HepG2 (cell line): ENCODE measurements around the gene NTRK2. TPM values are rescaled to one million over a fixed set of nuclear protein-coding genes. Genes with fewer than 3 reads are reported as not detected.

Experiments
- ATAC-seq: fragments of 200-7000 bp; cut with Tn5 transposase; 3 replicates; pipeline ENCODE4 v1.9.1; 2020; ENCODE audit warnings: mild to moderate bottlenecking, moderate library complexity
- BruUV-seq: library from RNA; stranded (reverse); fragments of 400-500 nt; replicated peaks from 2 replicates; lab custom pipeline; 2021; lab: Mats Ljungman, UMichigan
- CTCF ChIA-PET: fragments of 300-600 bp; formaldehyde crosslinking; extraction: SDS; loops from one replicate; lab custom pipeline; 2021; ENCODE audit warnings: low total read pairs, inconsistent platforms, low intra/inter-chr PET ratio; lab: Yijun Ruan, JAX
- POLR2A ChIA-PET: fragments of 350-600 bp; sonication (Branson Sonifier 250); formaldehyde crosslinking; loops from one replicate; lab custom pipeline; 2020; ENCODE audit warnings: antibody characterized with exemption, inconsistent platforms; lab: Yijun Ruan, JAX
- DNase-seq: peaks from one replicate; pipeline ENCODE4 v3.0.0-alpha.2; 2015; ENCODE audit warnings: low spot score
- FAIRE-seq: peaks from 3 replicates; lab custom pipeline; 2011; peaks lifted over from hg19 to GRCh38; lab: Jason Lieb, UNC
- H2AFZ ChIP-seq: one replicate; pipeline ENCODE4 v1.6.1; 2011; ENCODE audit warnings: low read length, inconsistent platforms
- H3K27ac ChIP-seq: fragments of 300-600 bp; 3 replicates; pipeline ENCODE4 v1.8.0; 2011; ENCODE audit warnings: mixed run types, mild to moderate bottlenecking, mixed read lengths, low read length, inconsistent platforms; ENCODE audit not compliant: insufficient read depth; ENCODE audit errors: extremely low read length
- H3K27me3 ChIP-seq, 2 experiments: fragments of 200-600 bp in 1 of 2; 2 replicates in 1 of 2; 3 replicates in 1 of 2; pipeline versions ENCODE4 v1.6.0 to v1.8.0; 2011; ENCODE audit warnings: low read length in 2 of 2, mild to moderate bottlenecking in 2 of 2, moderate library complexity in 2 of 2, inconsistent platforms in 1 of 2; ENCODE audit not compliant: insufficient read depth in 2 of 2, control insufficient read depth in 1 of 2
- H3K36me3 ChIP-seq, 2 experiments: fragments of 200-600 bp in 1 of 2; replicated peaks in 1 of 2; 2 replicates in 1 of 2; 3 replicates in 1 of 2; pipeline versions ENCODE4 v1.5.1 to v1.8.0; 2011; ENCODE audit warnings: low read length in 2 of 2, inconsistent platforms in 1 of 2; ENCODE audit not compliant: insufficient read depth in 2 of 2, control insufficient read depth in 1 of 2
- H3K4me1 ChIP-seq: 2 replicates; pipeline ENCODE4 v1.5.1; 2012; ENCODE audit warnings: low read length, inconsistent platforms; ENCODE audit not compliant: insufficient read depth
- H3K4me2 ChIP-seq: 2 replicates; pipeline ENCODE4 v1.6.0; 2011; ENCODE audit warnings: low read depth, low read length, inconsistent platforms
- H3K4me3 ChIP-seq, 3 experiments: fragments of 200-600 bp in 1 of 3; sonication (generic), shearing (Covaris generic) in 1 of 3; replicated peaks in 1 of 3; 2 replicates each; pipeline ENCODE4 v1.5.1; 2011 to 2016; ENCODE audit warnings: low read length in 3 of 3, inconsistent platforms in 2 of 3, low read depth in 2 of 3, mild to moderate bottlenecking in 2 of 3, control low read depth in 1 of 3, mixed read lengths in 1 of 3; ENCODE audit not compliant: insufficient read depth in 1 of 3
- H3K79me2 ChIP-seq: one replicate; pipeline ENCODE4 v1.6.1; 2011; ENCODE audit warnings: low read length, inconsistent platforms; ENCODE audit not compliant: insufficient read depth
- H3K9ac ChIP-seq: 2 replicates; pipeline ENCODE4 v1.6.0; 2011; ENCODE audit warnings: mild to moderate bottlenecking, low read depth, low read length, inconsistent platforms; ENCODE audit not compliant: insufficient read depth
- H3K9me3 ChIP-seq: 2 replicates; pipeline ENCODE4 v1.5.1; 2012; ENCODE audit warnings: mild to moderate bottlenecking, low read length
- H4K20me1 ChIP-seq: 2 replicates; pipeline ENCODE4 v1.6.0; 2011; ENCODE audit warnings: inconsistent platforms, mild to moderate bottlenecking, low read length, moderate library complexity; ENCODE audit not compliant: insufficient read depth
- ETV6 ChIP-seq: sonication (generic); formaldehyde crosslinking; conservative IDR thresholded peaks from 2 replicates; pipeline ENCODE4 v1.4.0; 2020; ENCODE audit warnings: missing genetic modification reagents
- GABPB1 ChIP-seq: IDR thresholded peaks from 2 replicates; pipeline ENCODE4 v1.6.1; 2016; ENCODE audit warnings: mild to moderate bottlenecking, missing genetic modification reagents, moderate library complexity, missing compliant biosample characterization
- NPAS2 ChIP-seq: sonication (generic); formaldehyde crosslinking; IDR thresholded peaks from 2 replicates; pipeline ENCODE4 v1.8.0; 2022; ENCODE audit warnings: mild to moderate bottlenecking, missing genetic modification reagents, borderline replicate concordance
- TERF1 ChIP-seq: sonication (generic); formaldehyde crosslinking; IDR thresholded peaks from 2 replicates; pipeline ENCODE4 v1.8.0; 2022; ENCODE audit warnings: mild to moderate bottlenecking, missing genetic modification reagents, moderate library complexity
- XBP1 ChIP-seq: sonication (generic); formaldehyde crosslinking; IDR thresholded peaks from 2 replicates; pipeline ENCODE4 v1.5.0; 2020; ENCODE audit warnings: missing genetic modification reagents
- ZBED4 ChIP-seq: sonication (generic); formaldehyde crosslinking; IDR thresholded peaks from 2 replicates; pipeline ENCODE4 v1.4.0; 2020; ENCODE audit warnings: missing genetic modification reagents, borderline replicate concordance
- ZBTB1 ChIP-seq: sonication (generic); formaldehyde crosslinking; IDR thresholded peaks from 2 replicates; pipeline ENCODE4 v1.4.0; 2020; ENCODE audit warnings: missing genetic modification reagents, borderline replicate concordance
- ZNF574 ChIP-seq: sonication (generic); formaldehyde crosslinking; IDR thresholded peaks from 2 replicates; pipeline ENCODE4 v1.4.0; 2020; ENCODE audit warnings: missing genetic modification reagents
- ZNF576 ChIP-seq: sonication (generic); formaldehyde crosslinking; IDR thresholded peaks from 2 replicates; pipeline ENCODE4 v1.4.0; 2020; ENCODE audit warnings: mild to moderate bottlenecking, missing genetic modification reagents
- ZNF615 ChIP-seq: sonication (generic); formaldehyde crosslinking; IDR thresholded peaks from 2 replicates; pipeline ENCODE4 v1.5.0; 2020; ENCODE audit warnings: mild to moderate bottlenecking, missing genetic modification reagents, borderline replicate concordance
- ZNF644 ChIP-seq: IDR thresholded peaks from 2 replicates; pipeline ENCODE4 v1.6.1; 2016; ENCODE audit warnings: low read depth
- in situ Hi-C: cut with HindIII; loops from 2 replicates; pipeline ENCODE4 v1.10.0; 2017; ENCODE audit warnings: low pct_unique_long_range_greater_than_20kb; ENCODE audit not compliant: extremely low pct_ligation_motif_present
- intact Hi-C: fragments of 100-400 bp; cut with micrococcal nuclease; formaldehyde crosslinking; loops from one replicate; pipeline ENCODE4 v1.10.0; 2022; ENCODE audit not compliant: unreplicated experiment
- polyA plus RNA-seq, 8 experiments: library from polyadenylated mRNA; depleted of rRNA in 3 of 8; stranded (reverse) in 7 of 8; unstranded in 1 of 8; fragments of >200 nt; fragmentation: Illumina TruSeq in 4 of 8; extraction: Trizol in 4 of 8; gene quantifications; 2 replicates each; pipeline versions ENCODE4 v1.2.1 to v1.2.3, GENCODE V29; 2011 to 2016; ENCODE audit warnings: low read depth in 4 of 8, missing spikeins in 1 of 8, mixed read lengths in 1 of 8; ENCODE audit not compliant: insufficient read depth in 1 of 8
- total RNA-seq, 5 experiments: library from RNA; depleted of rRNA; stranded (reverse); fragments of >200 nt; fragmentation: Illumina TruSeq; extraction: Trizol; gene quantifications; 2 replicates each; pipeline ENCODE4 v1.2.3, GENCODE V29; 2016; ENCODE audit warnings: low read depth in 1 of 5
- TF ChIP-seq, protein P1 (sequence below), 2 experiments: sonication (generic) in 1 of 2; formaldehyde crosslinking in 1 of 2; IDR thresholded peaks; 2 replicates each; pipeline versions ENCODE4 v1.4.0 to v1.6.1; 2018 to 2020; ENCODE audit warnings: missing genetic modification reagents in 2 of 2, borderline replicate concordance in 1 of 2, low read depth in 1 of 2, mild to moderate bottlenecking in 1 of 2, missing biosample characterization in 1 of 2
- TF ChIP-seq, protein P2 (sequence below): sonication (generic); formaldehyde crosslinking; IDR thresholded peaks from 2 replicates; pipeline ENCODE4 v1.9.0; 2021; ENCODE audit warnings: missing genetic modification reagents, borderline replicate concordance

NTRK2 gene
- total and polyA plus RNA-seq, 2 of the 13 experiments (the other 11 are each of a cell fraction or from before 2014, with no cell fraction given), result not detected

GRCh38 chr9:84846906-84847305 is 177.4 kb downstream of the NTRK2 start:
- no peak for DNase-seq
- no peaks in the 10 kb centered on the region for H3K36me3 ChIP-seq
- no TSS peak for BruUV-seq
- POLR2A ChIA-PET, result no interaction called here
- no peaks in the 10 kb centered on the region for H3K4me1 ChIP-seq
- no peak overlapping the region for H3K27ac ChIP-seq
- H2AFZ ChIP-seq, result no peak overlapping the region
- no peak overlapping the region for H3K9ac ChIP-seq
- no peak overlapping the region for H3K4me2 ChIP-seq
- intact Hi-C loops (no loop called here), in situ Hi-C loops (no loop called here)
- H4K20me1 ChIP-seq, result no peaks in the 10 kb centered on the region
- H3K79me2 ChIP-seq, result no peaks in the 10 kb centered on the region
- H3K27me3 ChIP-seq, result no peaks in the 10 kb centered on the region
- no peak overlapping the region for H3K4me3 ChIP-seq
- CTCF ChIA-PET, result no interaction called here
- no peak for ATAC-seq
- H3K9me3 ChIP-seq, result no peaks in the 10 kb centered on the region
- no peak for FAIRE-seq
- TF ChIP-seq ETV6 (CRISPR knock-in tag) (no peak), ZNF576 (no peak), GABPB1 (CRISPR knock-in tag) (no peak), ZNF574 (CRISPR knock-in tag) (no peak), ZBTB1 (no peak), ZNF644 (CRISPR knock-in tag) (no peak), NPAS2 (no peak), TERF1 (CRISPR knock-in tag) (no peak), XBP1 (CRISPR knock-in tag) (no peak), ZBED4 (CRISPR knock-in tag) (no peak), ZNF615 (CRISPR knock-in tag) (no peak)
- TF ChIP-seq, protein P1, sequence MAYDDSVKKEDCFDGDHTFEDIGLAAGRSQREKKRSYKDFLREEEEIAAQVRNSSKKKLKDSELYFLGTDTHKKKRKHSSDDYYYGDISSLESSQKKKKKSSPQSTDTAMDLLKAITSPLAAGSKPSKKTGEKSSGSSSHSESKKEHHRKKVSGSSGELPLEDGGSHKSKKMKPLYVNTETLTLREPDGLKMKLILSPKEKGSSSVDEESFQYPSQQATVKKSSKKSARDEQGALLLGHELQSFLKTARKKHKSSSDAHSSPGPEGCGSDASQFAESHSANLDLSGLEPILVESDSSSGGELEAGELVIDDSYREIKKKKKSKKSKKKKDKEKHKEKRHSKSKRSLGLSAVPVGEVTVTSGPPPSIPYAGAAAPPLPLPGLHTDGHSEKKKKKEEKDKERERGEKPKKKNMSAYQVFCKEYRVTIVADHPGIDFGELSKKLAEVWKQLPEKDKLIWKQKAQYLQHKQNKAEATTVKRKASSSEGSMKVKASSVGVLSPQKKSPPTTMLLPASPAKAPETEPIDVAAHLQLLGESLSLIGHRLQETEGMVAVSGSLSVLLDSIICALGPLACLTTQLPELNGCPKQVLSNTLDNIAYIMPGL (CRISPR knock-in tag; IDR thresholded peaks at IDR 0.05; ENCODE audit: borderline replicate concordance in 1 of 2, low read depth in 1 of 2), result no peak
- TF ChIP-seq, protein P2, sequence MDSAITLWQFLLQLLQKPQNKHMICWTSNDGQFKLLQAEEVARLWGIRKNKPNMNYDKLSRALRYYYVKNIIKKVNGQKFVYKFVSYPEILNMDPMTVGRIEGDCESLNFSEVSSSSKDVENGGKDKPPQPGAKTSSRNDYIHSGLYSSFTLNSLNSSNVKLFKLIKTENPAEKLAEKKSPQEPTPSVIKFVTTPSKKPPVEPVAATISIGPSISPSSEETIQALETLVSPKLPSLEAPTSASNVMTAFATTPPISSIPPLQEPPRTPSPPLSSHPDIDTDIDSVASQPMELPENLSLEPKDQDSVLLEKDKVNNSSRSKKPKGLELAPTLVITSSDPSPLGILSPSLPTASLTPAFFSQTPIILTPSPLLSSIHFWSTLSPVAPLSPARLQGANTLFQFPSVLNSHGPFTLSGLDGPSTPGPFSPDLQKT (CRISPR knock-in tag), result no peak
